Forelimb muscle (tissue), 1 donor: ENCODE measurements around the gene SYCE3. TPM values are rescaled to one million over a fixed set of nuclear protein-coding genes. Genes with fewer than 3 reads are reported as not detected.
"Not testable (repeated sequence)": the region's sequence is repeated elsewhere in the genome, so short reads cannot be mapped to it uniquely, and the experiment has no call there.

ENCODE experiments used
- DNase-seq: peaks from one replicate; pipeline ENCODE4 v3.0.0-alpha.2; 2013; ENCODE audit warnings: low read depth
- polyA plus RNA-seq: library from polyadenylated mRNA; unstranded; fragments of 120-200 nt; gene quantifications from one replicate; pipeline ENCODE4 v1.2.1, GENCODE V29; 2013; ENCODE audit not compliant: insufficient read length

The SYCE3 gene
- polyA plus RNA-seq, 1 donor, result not detected

GRCh38 chr22:50522806-50523438 is 39.8 kb downstream of the SYCE3 start:
- no peak for DNase-seq

DNA sequence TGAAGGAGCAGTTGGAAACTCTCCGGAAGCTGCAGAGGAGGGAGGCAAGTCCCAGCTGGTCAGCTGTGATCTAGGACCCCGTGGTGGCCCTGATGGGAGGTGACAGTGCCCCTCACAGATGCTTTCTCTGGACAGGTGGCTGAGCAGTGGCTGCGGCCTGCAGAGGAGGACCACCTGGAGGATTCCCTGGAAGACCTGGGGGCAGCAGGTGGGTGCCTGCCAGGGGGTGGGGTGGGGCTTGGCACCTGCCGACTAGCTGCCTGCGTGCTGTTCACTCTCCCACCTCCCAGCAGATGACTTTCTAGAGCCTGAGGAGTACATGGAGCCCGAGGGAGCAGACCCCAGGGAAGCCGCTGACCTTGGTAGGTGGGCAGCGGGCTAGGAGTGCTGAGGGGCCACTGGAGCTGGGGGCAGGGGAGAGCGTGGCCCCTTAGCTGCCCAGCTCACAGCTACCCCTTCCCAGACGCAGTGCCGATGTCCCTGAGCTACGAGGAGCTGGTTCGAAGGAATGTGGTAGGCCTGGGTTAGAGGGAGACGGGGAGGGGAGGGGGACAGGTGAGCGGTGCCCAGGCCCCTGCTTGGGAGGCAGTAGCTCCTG is 40.4 kb downstream of the SYCE3 start:
- no peak for DNase-seq

- no peak for DNase-seq
These were observed 41.0 kb downstream of the SYCE3 start for GRCh38 chr22:50521710-50522109.

- DNase-seq, result no peak
These were observed 41.8 kb downstream of the SYCE3 start for GRCh38 chr22:50520826-50521453.

GRCh38 chr22:50520184-50520583 is 42.5 kb downstream of the SYCE3 start:
- DNase-seq, result not testable (repeated sequence)

GRCh38 chr22:50519151-50519550 is 43.6 kb downstream of the SYCE3 start:
- DNase-seq, result no peak

GRCh38 chr22:50518606-50519005 is 44.1 kb downstream of the SYCE3 start:
- no peak for DNase-seq

DNA sequence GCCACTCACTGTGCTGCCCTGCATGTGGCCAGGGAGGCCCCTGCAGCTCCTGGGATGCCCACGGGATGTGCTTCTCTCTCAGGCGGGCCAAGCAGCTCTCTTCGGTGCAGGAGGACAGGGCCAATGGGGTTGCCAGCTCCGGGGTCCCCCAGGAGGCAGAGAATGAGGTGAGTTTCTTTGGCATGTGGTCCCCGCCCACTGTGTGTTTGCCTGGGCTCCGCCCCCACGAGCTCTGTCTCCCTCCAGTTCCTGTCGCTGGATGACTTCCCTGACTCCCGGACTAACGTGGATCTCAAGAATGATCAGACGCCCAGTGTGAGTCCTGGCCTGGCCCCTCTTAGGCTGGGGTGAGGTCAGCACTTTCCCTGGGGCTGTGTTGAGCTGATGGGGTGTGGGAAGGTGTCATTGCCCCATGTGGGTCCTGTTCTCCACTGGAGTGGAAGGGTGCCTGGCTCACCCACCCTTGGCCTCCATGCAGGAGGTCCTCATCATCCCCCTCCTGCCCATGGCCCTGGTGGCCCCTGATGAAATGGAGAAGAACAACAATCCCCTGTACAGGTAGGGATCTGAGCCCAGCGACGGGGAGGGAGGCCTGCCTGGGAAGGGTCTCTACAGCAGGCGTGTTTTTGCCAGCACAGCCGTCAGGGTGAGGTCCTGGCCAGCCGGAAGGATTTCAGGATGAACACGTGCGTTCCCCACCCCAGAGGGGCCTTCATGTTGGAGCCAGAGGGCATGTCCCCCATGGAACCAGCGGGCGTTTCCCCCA is 45.0 kb downstream of the SYCE3 start:
- DNase-seq, result no peak

DNA sequence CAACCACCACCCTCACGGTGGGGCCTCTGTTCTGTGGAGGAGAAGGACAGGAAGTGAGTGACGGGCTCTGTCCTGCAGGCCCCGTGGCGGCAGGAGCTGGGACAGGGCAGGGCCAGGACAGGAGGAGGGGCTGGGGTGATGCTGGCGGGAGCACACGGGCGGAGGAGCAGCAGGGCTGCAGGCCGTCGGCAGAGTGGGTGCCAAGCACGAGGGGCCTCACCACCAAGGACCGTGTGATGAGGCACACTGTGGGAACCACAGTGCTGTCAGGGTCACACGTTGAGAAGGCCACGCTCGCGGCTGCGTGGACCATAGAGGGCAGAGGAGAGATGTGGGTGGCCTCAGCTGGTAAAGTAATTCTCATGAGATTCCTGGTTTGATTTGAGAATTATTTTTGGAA is 45.8 kb downstream of the SYCE3 start:
- DNase-seq, result no peak

GRCh38 chr22:50516068-50516467 is 46.7 kb downstream of the SYCE3 start:
- DNase-seq, result no peak

DNA sequence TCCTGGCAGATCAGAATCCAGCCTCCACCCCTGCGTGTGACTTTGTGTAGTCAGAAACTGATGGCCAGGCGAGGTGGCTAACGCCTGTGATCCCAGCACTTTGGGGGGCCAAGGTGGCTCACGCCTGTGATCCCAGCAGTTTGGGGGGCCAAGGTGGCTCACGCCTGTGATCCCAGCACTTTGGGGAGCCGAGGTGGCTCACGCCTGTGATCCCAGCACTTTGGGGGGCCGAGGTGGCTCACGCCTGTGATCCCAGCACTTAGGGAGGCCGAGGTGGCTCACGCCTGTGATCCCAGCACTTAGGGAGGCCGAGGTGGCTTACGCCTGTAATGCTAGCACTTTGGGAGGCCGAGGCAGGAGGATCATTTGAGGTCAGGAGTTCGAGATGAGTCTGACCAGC is 49.5 kb downstream of the SYCE3 start:
- DNase-seq, result no peak

DNA sequence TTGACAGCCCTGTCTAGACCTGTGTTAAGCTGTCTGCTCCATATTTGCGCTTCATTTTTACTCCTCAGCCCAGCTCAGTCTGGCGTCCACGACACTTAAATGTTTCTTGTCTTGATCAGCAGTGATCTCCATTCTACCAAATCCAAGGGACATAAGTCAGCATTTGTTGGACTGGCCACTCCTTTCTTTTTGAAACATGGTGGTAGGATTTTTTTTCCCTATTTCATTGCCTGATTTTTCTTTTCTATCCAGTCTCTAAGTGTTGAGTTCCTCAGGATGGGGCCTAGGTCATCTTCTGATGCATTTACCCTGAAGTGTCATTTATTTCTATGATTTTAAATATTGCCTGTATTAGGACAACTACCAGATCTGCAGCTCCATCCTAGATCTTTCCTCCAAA is 53.8 kb downstream of the SYCE3 start:
- DNase-seq, result no peak

DNA sequence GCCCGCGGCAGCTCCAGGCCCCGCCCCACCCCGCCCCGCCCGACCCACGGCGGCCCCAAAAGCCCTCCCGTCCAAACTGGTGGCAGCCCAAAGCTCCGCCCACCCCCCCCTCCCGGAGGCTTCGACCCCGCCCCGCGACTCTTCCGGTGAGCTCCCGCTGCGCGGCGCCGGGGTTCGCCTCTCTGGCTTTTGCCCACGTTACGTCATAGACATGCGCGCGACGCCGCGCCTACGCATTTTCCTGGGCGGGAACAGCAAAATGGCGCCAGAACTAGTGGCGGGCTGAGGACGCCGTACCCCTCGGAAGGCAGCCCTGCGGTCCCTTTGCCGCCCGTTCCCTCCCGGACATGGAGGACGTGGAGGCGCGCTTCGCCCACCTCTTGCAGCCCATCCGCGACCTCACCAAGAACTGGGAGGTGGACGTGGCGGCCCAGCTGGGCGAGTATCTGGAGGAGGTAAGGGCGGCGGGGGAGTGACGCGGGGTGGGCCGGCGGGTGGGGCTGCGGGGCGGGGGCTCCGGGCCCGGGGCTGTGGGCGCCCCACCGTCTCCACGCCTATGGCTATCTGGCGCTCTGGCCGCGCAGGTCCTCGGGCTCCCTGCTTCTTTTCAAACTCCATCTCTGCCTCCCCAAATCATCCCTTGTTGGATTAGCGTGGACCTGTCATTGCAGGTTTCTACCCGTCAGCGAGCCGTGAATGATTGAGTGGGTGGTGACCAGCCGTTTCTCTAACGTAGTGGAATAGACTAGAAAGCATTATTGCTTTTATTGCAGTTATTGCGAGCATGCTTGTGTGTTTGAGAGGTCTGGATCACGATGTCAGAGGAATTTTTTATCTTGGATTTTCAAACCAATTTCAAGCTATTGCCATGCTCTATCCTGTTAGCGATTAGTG is 54.5 kb downstream of the SYCE3 start, which contains the start of gene NCAPH2:
TSS of gene NCAPH2 (plus strand) at position 234 of the 894 bp plus-strand sequence. CDS start at position 348, 114 bp downstream.
- DNase-seq, result peak; percentile 94

GRCh38 chr22:50507421-50507990 is 55.2 kb downstream of the SYCE3 start, which contains the start of gene LMF2:
Gene LMF2, minus strand, starts transcription at chr22:50507702. Its CDS starts 27 bp downstream, at chr22:50507675.
- no peak for DNase-seq

DNA sequence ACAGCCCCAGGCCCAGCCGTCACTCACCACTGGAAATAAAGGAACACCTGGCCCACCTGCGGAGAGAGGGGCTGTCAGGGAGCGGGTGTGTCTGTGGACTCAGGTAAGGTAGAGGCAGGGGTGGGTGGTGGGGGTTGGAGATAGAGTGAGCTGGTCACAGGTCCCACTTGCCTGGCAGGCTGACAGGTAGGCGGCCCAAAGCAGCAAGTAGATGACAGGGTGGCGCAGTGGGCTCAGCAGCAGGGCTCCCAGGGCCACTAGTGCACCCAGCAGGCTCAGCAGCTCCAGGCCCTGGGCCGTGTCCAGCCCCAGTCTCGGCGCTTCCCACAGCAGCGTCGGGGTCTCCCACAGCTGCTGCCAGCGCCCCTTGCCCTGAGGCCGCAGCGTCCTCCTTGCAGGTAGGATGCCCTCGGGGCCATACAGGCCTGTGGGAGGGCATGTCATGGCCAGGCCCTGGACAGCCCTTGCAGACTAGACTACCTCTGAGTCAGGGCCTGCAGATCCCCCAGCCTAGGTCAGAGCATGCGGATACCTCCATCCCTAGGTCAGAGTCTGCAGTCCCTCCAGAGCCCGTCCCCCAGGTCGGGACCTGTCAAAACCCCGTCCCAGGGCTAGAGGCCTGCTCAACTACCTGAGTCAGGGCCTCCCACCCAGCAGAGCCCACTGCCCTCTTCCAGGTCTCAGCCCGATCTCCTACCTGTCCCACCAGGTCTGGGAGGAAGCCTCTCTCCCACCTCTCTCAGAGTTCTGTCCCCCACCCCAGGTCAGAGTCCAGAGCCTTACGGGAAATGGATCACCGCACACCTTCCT is 55.9 kb downstream of the SYCE3 start:
- DNase-seq, result no peak

GRCh38 chr22:50505776-50506610 is 56.7 kb downstream of the SYCE3 start:
- no peak for DNase-seq

DNA sequence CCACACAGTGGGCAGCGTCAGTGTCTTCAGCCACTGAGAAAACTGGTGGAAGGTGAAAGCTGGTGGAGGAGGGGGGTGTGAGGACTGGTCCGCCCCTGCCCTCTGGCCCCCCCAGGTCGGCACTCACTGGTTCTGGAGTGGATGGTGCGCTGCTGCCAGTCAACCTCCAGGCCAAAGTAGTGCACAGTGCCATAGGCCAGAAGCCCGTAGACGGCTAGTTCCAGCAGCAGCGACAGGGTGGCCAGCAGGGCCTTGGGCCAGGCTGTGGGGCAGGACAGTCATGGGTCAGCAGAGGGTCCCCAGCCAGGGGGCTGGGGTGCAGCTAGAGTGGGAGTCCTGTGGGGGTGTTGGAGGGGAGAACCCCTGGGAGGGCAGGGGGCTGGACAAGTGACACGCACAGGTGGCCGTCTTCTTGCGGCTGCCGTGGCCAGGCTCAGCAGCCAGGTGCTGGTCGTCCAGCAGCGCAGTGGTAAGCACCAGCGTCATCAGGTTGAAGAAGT is 57.4 kb downstream of the SYCE3 start:
- DNase-seq, result no peak

- no peak for DNase-seq
These were observed 58.1 kb downstream of the SYCE3 start for GRCh38 chr22:50504369-50505211.
